Peyer's patch (tissue), 4 donors: ENCODE results near the gene OS9.

Experiments
- POLR2A ChIP-seq, 2 donors: fragments of 450-650 bp; IDR thresholded peaks; one replicate each; pipeline ENCODE4 v1.5.1; 2017; ENCODE audit warnings: antibody characterized with exemption in 2 of 2, mild to moderate bottlenecking in 2 of 2, moderate library complexity in 2 of 2
- TF ChIP-seq, protein P1 (sequence below), 6 experiments: fragments of 450-650 bp in 4 of 6; fragments of 200-600 bp in 2 of 6; sonication (generic) in 1 of 6; IDR thresholded peaks; one replicate each; pipeline ENCODE4 v1.5.1; 2017 to 2019; ENCODE audit warnings: antibody characterized with exemption in 6 of 6, mild to moderate bottlenecking in 3 of 6, moderate library complexity in 1 of 6

GRCh38 chr12:57740656-57741412, 46.9 kb downstream of the OS9 start:
- no peak for TF ChIP-seq POLR2A (IDR thresholded peaks at IDR 0.05)
- TF ChIP-seq, protein P1, sequence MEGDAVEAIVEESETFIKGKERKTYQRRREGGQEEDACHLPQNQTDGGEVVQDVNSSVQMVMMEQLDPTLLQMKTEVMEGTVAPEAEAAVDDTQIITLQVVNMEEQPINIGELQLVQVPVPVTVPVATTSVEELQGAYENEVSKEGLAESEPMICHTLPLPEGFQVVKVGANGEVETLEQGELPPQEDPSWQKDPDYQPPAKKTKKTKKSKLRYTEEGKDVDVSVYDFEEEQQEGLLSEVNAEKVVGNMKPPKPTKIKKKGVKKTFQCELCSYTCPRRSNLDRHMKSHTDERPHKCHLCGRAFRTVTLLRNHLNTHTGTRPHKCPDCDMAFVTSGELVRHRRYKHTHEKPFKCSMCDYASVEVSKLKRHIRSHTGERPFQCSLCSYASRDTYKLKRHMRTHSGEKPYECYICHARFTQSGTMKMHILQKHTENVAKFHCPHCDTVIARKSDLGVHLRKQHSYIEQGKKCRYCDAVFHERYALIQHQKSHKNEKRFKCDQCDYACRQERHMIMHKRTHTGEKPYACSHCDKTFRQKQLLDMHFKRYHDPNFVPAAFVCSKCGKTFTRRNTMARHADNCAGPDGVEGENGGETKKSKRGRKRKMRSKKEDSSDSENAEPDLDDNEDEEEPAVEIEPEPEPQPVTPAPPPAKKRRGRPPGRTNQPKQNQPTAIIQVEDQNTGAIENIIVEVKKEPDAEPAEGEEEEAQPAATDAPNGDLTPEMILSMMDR (IDR thresholded peaks at IDR 0.05): no peak
